Neural progenitor cell (in vitro differentiated cells): ENCODE measurements around the gene HSD11B1L.

Experiments used
- EZH2 ChIP-seq: fragments of 200-600 bp; sonication (generic); IDR thresholded peaks from 2 replicates; pipeline ENCODE4 v1.6.1; 2017; ENCODE audit warnings: antibody characterized with exemption, mild to moderate bottlenecking, moderate library complexity
- EZH2phosphoT487 ChIP-seq: fragments of 200-600 bp; sonication (generic); IDR thresholded peaks from 2 replicates; pipeline ENCODE4 v1.6.1; 2017; ENCODE audit warnings: antibody characterized with exemption
- TF ChIP-seq, protein P1 (sequence below): fragments of 200-600 bp; sonication (generic); IDR thresholded peaks from 2 replicates; pipeline ENCODE4 v1.5.1; 2017; ENCODE audit warnings: antibody characterized with exemption, mild to moderate bottlenecking

DNA sequence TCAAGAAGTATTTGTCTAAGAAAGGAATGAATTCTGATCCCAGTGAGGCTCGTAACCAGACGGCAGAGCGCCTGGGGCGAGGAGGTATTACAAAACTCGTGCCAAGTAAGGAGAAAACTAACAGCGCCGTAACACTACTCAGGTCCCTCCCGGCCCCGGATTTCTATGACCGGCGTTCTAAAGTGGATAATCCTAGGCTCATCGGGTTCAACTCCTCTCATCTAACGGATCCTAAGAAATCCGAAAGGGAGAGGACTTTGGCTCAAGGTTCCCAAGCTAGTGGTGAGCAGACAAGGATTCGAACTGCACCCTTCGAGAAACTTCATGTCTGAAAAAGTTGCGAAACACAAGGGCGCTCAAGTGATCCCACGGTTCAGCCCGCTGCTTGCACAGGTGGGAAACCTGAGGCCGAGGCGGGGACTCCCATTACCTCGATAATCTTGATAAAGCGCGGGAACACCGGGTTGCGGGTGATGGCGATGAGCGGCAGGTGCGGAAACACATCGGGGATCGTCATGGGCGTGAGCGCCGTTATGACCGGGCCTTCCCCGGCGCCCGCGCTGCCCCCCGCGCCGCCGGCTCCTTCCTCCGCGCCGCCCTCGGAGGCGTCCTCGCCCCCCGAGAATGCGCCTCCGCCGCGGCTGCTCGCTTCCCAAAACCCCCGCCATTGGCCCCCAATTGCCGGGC lies 38.6 kb downstream of the HSD11B1L start:
- TF ChIP-seq, protein P1, sequence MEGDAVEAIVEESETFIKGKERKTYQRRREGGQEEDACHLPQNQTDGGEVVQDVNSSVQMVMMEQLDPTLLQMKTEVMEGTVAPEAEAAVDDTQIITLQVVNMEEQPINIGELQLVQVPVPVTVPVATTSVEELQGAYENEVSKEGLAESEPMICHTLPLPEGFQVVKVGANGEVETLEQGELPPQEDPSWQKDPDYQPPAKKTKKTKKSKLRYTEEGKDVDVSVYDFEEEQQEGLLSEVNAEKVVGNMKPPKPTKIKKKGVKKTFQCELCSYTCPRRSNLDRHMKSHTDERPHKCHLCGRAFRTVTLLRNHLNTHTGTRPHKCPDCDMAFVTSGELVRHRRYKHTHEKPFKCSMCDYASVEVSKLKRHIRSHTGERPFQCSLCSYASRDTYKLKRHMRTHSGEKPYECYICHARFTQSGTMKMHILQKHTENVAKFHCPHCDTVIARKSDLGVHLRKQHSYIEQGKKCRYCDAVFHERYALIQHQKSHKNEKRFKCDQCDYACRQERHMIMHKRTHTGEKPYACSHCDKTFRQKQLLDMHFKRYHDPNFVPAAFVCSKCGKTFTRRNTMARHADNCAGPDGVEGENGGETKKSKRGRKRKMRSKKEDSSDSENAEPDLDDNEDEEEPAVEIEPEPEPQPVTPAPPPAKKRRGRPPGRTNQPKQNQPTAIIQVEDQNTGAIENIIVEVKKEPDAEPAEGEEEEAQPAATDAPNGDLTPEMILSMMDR: no peak
- TF ChIP-seq EZH2phosphoT487: no peak
- no peak for TF ChIP-seq EZH2
